Measurements from ENCODE around the gene ALK. TPM values are rescaled to one million over a fixed set of nuclear protein-coding genes. Genes with fewer than 3 reads are reported as not detected.

The ALK gene
- total and polyA plus RNA-seq, 2 experiments from 2014 or later = 0.35 TPM; not detected in 1

DNA sequence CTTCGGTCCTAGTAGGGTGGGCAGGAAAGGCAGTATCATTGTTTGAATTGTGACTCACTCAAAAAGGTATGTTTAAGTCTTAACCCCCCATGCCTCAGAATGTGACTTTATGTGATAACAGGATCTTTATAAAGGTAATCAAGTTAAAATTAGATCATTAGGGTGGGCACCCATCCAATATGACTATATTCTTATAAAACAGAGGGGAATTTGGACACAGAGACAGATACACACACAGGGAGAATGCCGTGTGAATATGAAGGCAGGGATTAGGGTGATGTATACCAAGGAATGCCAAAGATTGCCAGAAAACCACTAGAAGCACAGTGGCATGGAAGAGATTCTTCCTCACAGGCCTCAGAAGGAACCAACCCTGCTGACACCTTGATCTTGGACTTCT lies 524.3 kb downstream of the ALK start:
- no peak overlapping the region for H3K4me2 ChIP-seq
- Mint-ChIP-seq H3K4me1 (peaks cover 5% of the 10 kb centered on the region), H3K27ac (no peak overlapping the region), H3K4me3 (no peak overlapping the region), H3K27me3 (ENCODE audit: insufficient read depth, low read depth, poor library complexity) (peaks cover 7% of the 10 kb centered on the region), H3K36me3 (ENCODE audit: low read depth) (no peaks in the 10 kb centered on the region), H3K9me3 (no peaks in the 10 kb centered on the region)
- no peak overlapping the region for H2AFZ ChIP-seq
- no peak for ATAC-seq
- no peak overlapping the region for H3K4me3 ChIP-seq
- DNase-seq (ENCODE audit: low spot score) = no peak
- TF ChIP-seq ZNF331 (CRISPR knock-in tag; IDR thresholded peaks at IDR 0.05; ENCODE audit: low read depth) = no peak
- no peak for TF ChIP-seq EZH2phosphoT487 (IDR thresholded peaks at IDR 0.05; ENCODE audit: unreplicated experiment)
- TF ChIP-seq ETS1 (IDR thresholded peaks at IDR 0.05) = no peak
- TF ChIP-seq, protein P1, sequence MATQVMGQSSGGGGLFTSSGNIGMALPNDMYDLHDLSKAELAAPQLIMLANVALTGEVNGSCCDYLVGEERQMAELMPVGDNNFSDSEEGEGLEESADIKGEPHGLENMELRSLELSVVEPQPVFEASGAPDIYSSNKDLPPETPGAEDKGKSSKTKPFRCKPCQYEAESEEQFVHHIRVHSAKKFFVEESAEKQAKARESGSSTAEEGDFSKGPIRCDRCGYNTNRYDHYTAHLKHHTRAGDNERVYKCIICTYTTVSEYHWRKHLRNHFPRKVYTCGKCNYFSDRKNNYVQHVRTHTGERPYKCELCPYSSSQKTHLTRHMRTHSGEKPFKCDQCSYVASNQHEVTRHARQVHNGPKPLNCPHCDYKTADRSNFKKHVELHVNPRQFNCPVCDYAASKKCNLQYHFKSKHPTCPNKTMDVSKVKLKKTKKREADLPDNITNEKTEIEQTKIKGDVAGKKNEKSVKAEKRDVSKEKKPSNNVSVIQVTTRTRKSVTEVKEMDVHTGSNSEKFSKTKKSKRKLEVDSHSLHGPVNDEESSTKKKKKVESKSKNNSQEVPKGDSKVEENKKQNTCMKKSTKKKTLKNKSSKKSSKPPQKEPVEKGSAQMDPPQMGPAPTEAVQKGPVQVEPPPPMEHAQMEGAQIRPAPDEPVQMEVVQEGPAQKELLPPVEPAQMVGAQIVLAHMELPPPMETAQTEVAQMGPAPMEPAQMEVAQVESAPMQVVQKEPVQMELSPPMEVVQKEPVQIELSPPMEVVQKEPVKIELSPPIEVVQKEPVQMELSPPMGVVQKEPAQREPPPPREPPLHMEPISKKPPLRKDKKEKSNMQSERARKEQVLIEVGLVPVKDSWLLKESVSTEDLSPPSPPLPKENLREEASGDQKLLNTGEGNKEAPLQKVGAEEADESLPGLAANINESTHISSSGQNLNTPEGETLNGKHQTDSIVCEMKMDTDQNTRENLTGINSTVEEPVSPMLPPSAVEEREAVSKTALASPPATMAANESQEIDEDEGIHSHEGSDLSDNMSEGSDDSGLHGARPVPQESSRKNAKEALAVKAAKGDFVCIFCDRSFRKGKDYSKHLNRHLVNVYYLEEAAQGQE (IDR thresholded peaks at IDR 0.05; ENCODE audit: unreplicated experiment) = no peak
- no peak for TF ChIP-seq CREB1 (CRISPR knock-in tag; IDR thresholded peaks at IDR 0.05; ENCODE audit: low read depth)
- TF ChIP-seq NANOG (IDR thresholded peaks at IDR 0.05; ENCODE audit: borderline replicate concordance) = no peak
- TF ChIP-seq ZNF114 (CRISPR knock-in tag; IDR thresholded peaks at IDR 0.05) = no peak
- no peaks in the 10 kb centered on the region for H3K27me3 ChIP-seq (ENCODE audit: insufficient read depth)
- H3K4me1 ChIP-seq (ENCODE audit: insufficient read depth) = no peaks in the 10 kb centered on the region
- H3K27ac ChIP-seq (ENCODE audit: low read depth) = no peak overlapping the region
- H3K9me2 ChIP-seq (ENCODE audit: insufficient read depth) = peaks cover 16% of the 10 kb centered on the region; the same call in 1 of the 2 replicates
- H3F3A ChIP-seq (replicated peaks; ENCODE audit: low read depth) = no peaks in the 10 kb centered on the region
- H3K36me3 ChIP-seq (ENCODE audit: insufficient read depth) = no peaks in the 10 kb centered on the region
- no peaks in the 10 kb centered on the region for H3K79me2 ChIP-seq (replicated peaks; ENCODE audit: insufficient read depth)
- no peaks in the 10 kb centered on the region for H4K20me1 ChIP-seq (replicated peaks; ENCODE audit: insufficient read depth)

GRCh38 chr2:29394981-29395350 lies 526.4 kb downstream of the ALK start:
- Histone ChIP-seq H3K27me3 (ENCODE audit: insufficient read depth) (no peaks in the 10 kb centered on the region), H3F3A (replicated peaks; ENCODE audit: low read depth) (no peaks in the 10 kb centered on the region), H3K9me2 (ENCODE audit: insufficient read depth) (0 out of 2 replicates have a peak, but pooled peaks cover 16% of the 10 kb centered on the region), H3K4me2 (no peak overlapping the region), H3K27ac (ENCODE audit: low read depth) (no peak overlapping the region), H3K4me3 (no peak overlapping the region), H4K20me1 (replicated peaks; ENCODE audit: insufficient read depth) (no peaks in the 10 kb centered on the region), H3K79me2 (replicated peaks; ENCODE audit: insufficient read depth) (no peaks in the 10 kb centered on the region), H3K4me1 (ENCODE audit: insufficient read depth) (no peaks in the 10 kb centered on the region), H3K36me3 (ENCODE audit: insufficient read depth) (no peaks in the 10 kb centered on the region), H2AFZ (no peak overlapping the region)
- Mint-ChIP-seq H3K36me3 (ENCODE audit: low read depth) (no peaks in the 10 kb centered on the region), H3K27ac (no peak overlapping the region), H3K27me3 (ENCODE audit: insufficient read depth, low read depth, poor library complexity) (peaks cover 7% of the 10 kb centered on the region), H3K4me3 (no peak overlapping the region), H3K9me3 (no peaks in the 10 kb centered on the region), H3K4me1 (peaks cover 5% of the 10 kb centered on the region)
- DNase-seq (ENCODE audit: low spot score) = no peak
- ATAC-seq = no peak
- TF ChIP-seq POLR2AphosphoS5 (IDR thresholded peaks at IDR 0.05; ENCODE audit: low read depth) (no peak), CTCF (conservative IDR thresholded peaks at IDR 0.05; ENCODE audit: low read depth in 2 of 2) (no peak), CREB1 (CRISPR knock-in tag; IDR thresholded peaks at IDR 0.05; ENCODE audit: low read depth) (no peak), JUNB (IDR thresholded peaks at IDR 0.05; ENCODE audit: unreplicated experiment) (no peak), EZH2phosphoT487 (IDR thresholded peaks at IDR 0.05; ENCODE audit: unreplicated experiment) (no peak), NANOG (IDR thresholded peaks at IDR 0.05; ENCODE audit: borderline replicate concordance) (no peak), STAT1 (IDR thresholded peaks at IDR 0.05; ENCODE audit: unreplicated experiment) (no peak)
- TF ChIP-seq, protein P1 (IDR thresholded peaks at IDR 0.05; ENCODE audit: unreplicated experiment) = no peak
